Upper lobe of right lung (tissue), 1 donor: Measurements from ENCODE around the gene TMEM266. TPM values are rescaled to one million over a fixed set of nuclear protein-coding genes. Genes with fewer than 3 reads are reported as not detected.

ENCODE experiments used
- ATAC-seq: fragments of 200-7000 bp; cut with Tn5 transposase; one replicate; pipeline ENCODE4 v1.9.1; 2020; ENCODE audit warnings: mild to moderate bottlenecking, moderate library complexity
- DNase-seq: peaks from one replicate; pipeline ENCODE4 v3.0.0-alpha.2; 2020
- H3K27ac ChIP-seq: fragments of 200-600 bp; one replicate; pipeline ENCODE4 v1.8.0; 2022
- H3K27me3 ChIP-seq: fragments of 200-600 bp; one replicate; pipeline ENCODE4 v1.8.0; 2022; ENCODE audit warnings: mild to moderate bottlenecking
- H3K36me3 ChIP-seq: fragments of 200-600 bp; one replicate; pipeline ENCODE4 v1.8.0; 2022
- H3K4me1 ChIP-seq: fragments of 200-600 bp; one replicate; pipeline ENCODE4 v1.8.0; 2022
- H3K4me3 ChIP-seq: fragments of 200-600 bp; one replicate; pipeline ENCODE4 v1.8.0; 2022; ENCODE audit warnings: mild to moderate bottlenecking
- H3K9me3 ChIP-seq: fragments of 200-600 bp; one replicate; pipeline ENCODE4 v1.8.0; 2022
- CTCF ChIP-seq: fragments of 200-600 bp; IDR thresholded peaks from one replicate; pipeline ENCODE4 v1.8.0; 2022; ENCODE audit warnings: antibody characterized with exemption
- intact Hi-C: fragments of 100-400 bp; cut with DNase I; formaldehyde crosslinking; loops from one replicate; pipeline ENCODE4 v1.11.0; 2022
- total RNA-seq: library from RNA; stranded (reverse); fragmentation: NEBNext Ultra II Directional; extraction: Animal tissue kit (Norgen Biotek cat#: 25700); gene quantifications from one replicate; pipeline ENCODE4 v1.2.1, GENCODE V29; 2021
- donor health status: DM: no; HTN: yes; CAD: no; lungs with severe emphysema.

Gene TMEM266
- total RNA-seq, 1 donor from 2014 or later, result 2.5 TPM

- Histone ChIP-seq H3K36me3 (peaks cover under 1% of the 10 kb centered on the region), H3K4me3 (no peak overlapping the region), H3K4me1 (no peaks in the 10 kb centered on the region), H3K27me3 (no peaks in the 10 kb centered on the region), H3K27ac (no peak overlapping the region), H3K9me3 (no peaks in the 10 kb centered on the region)
- intact Hi-C loops, result no loop called here
- DNase-seq (peak; percentile 80), ATAC-seq (peak; percentile 16)
- TF ChIP-seq CTCF, result no peak
Measured at GRCh38 chr15:76206325-76206976, 146.7 kb downstream of the TMEM266 start.

DNA sequence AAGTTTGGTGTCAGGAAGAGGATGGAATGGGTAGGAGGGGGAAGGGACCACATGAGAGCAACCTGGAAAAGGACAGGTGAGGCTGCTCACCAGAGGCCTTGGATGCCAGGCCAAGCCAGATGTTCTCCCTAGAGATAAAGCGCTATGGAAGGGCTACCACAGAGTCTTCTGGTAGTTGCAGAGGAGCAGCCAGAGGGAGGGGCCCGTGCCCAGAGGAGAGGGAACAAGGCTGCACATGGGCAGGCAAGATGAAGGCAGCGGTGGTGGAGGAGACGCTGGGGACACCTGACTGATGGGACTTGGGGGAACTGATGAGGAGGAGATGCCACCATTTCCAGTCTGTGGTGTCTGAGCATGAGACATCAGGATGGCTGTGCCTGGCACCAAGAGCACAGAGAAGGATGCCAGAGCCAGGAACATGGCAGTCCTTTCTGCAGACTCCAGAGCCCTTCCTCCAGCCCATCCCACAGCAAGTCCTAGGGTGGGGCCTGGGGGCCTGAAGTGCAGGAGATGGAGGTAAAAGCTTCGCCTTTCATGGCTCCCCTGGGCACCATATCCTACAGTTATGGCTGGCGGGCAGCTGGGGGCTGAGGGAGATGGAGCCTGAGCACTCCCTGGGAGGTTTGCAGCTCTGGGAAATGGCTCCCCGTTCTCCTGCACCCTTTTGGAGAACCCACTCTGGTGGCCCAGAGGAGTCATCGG lies 148.4 kb downstream of the TMEM266 start:
- no peak for DNase-seq
- intact Hi-C loops, result no loop called here
- no peak for ATAC-seq

GRCh38 chr15:76208786-76209424 lies 149.1 kb downstream of the TMEM266 start:
- H3K27me3 ChIP-seq, result no peaks in the 10 kb centered on the region
- ATAC-seq (no peak), DNase-seq (no peak)
- no peak overlapping the region for H3K4me3 ChIP-seq
- peaks cover 25% of the 10 kb centered on the region for H3K36me3 ChIP-seq
- no peaks in the 10 kb centered on the region for H3K9me3 ChIP-seq
- no peak for TF ChIP-seq CTCF
- H3K27ac ChIP-seq, result no peak overlapping the region
- intact Hi-C loops, result no loop called here
- H3K4me1 ChIP-seq, result no peaks in the 10 kb centered on the region

More for the DNA sequence above, 148.4 kb downstream of the TMEM266 start:
- peaks cover 18% of the 10 kb centered on the region for H3K36me3 ChIP-seq
- no peak overlapping the region for H3K4me3 ChIP-seq
- no peaks in the 10 kb centered on the region for H3K4me1 ChIP-seq
- H3K9me3 ChIP-seq, result no peaks in the 10 kb centered on the region
- TF ChIP-seq CTCF, result no peak
- no peak overlapping the region for H3K27ac ChIP-seq
- no peaks in the 10 kb centered on the region for H3K27me3 ChIP-seq

GRCh38 chr15:76209523-76209922 lies 149.7 kb downstream of the TMEM266 start:
- Histone ChIP-seq H3K27ac (no peak overlapping the region), H3K4me1 (no peaks in the 10 kb centered on the region), H3K4me3 (no peak overlapping the region), H3K27me3 (no peaks in the 10 kb centered on the region), H3K36me3 (peaks cover 31% of the 10 kb centered on the region), H3K9me3 (no peaks in the 10 kb centered on the region)
- TF ChIP-seq CTCF, result no peak
- DNase-seq, result no peak
- ATAC-seq, result no peak
- intact Hi-C loops, result no loop called here

- no peak overlapping the region for H3K27ac ChIP-seq
- no peak overlapping the region for H3K4me3 ChIP-seq
- ATAC-seq (no peak), DNase-seq (no peak)
- H3K9me3 ChIP-seq, result no peaks in the 10 kb centered on the region
- no peaks in the 10 kb centered on the region for H3K27me3 ChIP-seq
- no peak for TF ChIP-seq CTCF
- intact Hi-C loops, result no loop called here
- H3K36me3 ChIP-seq, result peaks cover 35% of the 10 kb centered on the region
- no peaks in the 10 kb centered on the region for H3K4me1 ChIP-seq
Measured at GRCh38 chr15:76209942-76210341, 150.2 kb downstream of the TMEM266 start.
